PC-3 (cell line): ENCODE results near the gene TSNAX.

Source experiments
- EZH2 ChIP-seq: fragments of 300-600 bp; sonication (generic); IDR thresholded peaks from one replicate; pipeline ENCODE4 v1.6.1; 2017; ENCODE audit warnings: antibody characterized with exemption, mild to moderate bottlenecking, low read length; ENCODE audit not compliant: unreplicated experiment
- EZH2phosphoT487 ChIP-seq: fragments of 300-600 bp; sonication (generic); IDR thresholded peaks from 2 replicates; pipeline ENCODE4 v1.6.1; 2018; ENCODE audit warnings: mild to moderate bottlenecking, antibody characterized with exemption, low read length, borderline replicate concordance
- TF ChIP-seq, protein P1 (sequence below): fragments of 300-600 bp; sonication (generic); conservative IDR thresholded peaks from 2 replicates; pipeline ENCODE4 v1.5.1; 2017; ENCODE audit warnings: antibody characterized with exemption, low read depth, mild to moderate bottlenecking, low read length

DNA sequence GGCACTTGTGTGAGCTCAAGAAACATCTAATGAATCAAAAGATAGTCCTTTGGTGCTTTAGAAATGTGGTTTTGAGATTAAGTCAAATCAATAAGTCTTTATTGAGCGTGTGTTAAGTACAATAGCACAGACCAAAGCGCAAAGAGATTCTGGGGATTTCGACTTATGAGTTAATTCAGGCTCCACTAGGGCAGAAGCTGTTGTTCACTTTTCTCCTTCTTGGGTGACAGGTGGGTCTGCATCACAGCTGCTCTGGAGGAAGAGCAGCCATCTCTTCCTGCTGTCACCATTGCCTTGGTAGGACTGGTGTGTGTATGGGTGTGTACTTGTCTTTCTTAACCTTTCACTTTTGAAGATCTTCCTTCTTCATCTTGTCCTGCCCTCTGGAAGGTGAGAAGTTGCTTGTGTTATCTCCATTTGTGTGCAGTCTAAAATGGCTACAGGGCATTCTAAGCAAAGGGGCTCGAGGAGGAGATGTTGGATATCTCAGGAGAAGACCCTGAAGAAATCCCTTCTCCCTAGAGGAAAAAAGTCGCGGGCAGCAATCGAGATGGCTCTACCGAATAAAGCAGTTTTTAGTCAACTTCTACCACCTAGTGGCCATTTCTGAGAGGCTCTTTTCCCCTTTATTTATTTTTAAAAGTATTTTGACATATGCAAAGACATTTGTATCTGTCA is 75.3 kb downstream of the TSNAX start:
- TF ChIP-seq, protein P1, sequence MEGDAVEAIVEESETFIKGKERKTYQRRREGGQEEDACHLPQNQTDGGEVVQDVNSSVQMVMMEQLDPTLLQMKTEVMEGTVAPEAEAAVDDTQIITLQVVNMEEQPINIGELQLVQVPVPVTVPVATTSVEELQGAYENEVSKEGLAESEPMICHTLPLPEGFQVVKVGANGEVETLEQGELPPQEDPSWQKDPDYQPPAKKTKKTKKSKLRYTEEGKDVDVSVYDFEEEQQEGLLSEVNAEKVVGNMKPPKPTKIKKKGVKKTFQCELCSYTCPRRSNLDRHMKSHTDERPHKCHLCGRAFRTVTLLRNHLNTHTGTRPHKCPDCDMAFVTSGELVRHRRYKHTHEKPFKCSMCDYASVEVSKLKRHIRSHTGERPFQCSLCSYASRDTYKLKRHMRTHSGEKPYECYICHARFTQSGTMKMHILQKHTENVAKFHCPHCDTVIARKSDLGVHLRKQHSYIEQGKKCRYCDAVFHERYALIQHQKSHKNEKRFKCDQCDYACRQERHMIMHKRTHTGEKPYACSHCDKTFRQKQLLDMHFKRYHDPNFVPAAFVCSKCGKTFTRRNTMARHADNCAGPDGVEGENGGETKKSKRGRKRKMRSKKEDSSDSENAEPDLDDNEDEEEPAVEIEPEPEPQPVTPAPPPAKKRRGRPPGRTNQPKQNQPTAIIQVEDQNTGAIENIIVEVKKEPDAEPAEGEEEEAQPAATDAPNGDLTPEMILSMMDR = peak; percentile 93
- TF ChIP-seq EZH2 (no peak), EZH2phosphoT487 (no peak)
